Measurements from ENCODE around the gene LSM14A. TPM values are rescaled to one million over a fixed set of nuclear protein-coding genes. Genes with fewer than 3 reads are reported as not detected.
A peak's percentile ranks its signal among the peaks of the same experiment; 100 is the strongest.

Gene LSM14A
- total RNA-seq, 1 experiment from 2014 or later: 161 TPM

- TF ChIP-seq HMGXB4 (CRISPR knock-in tag; IDR thresholded peaks at IDR 0.05): peak; percentile 55; the same call in 1 of the 2 replicates
These were observed at the start of gene LSM14A (continued) for GRCh38 chr19:34171877-34172660.

- Mint-ChIP-seq H3K36me3 (no peaks in the 10 kb centered on the region), H3K27ac (no peak overlapping the region), H3K4me3 (no peak overlapping the region), H3K27me3 (ENCODE audit: low read depth) (peaks cover 3% of the 10 kb centered on the region), H3K9me3 (peaks cover 6% of the 10 kb centered on the region; the same call in 1 of the 2 replicates), H3K4me1 (0 out of 2 replicates have a peak, but pooled peaks cover 3% of the 10 kb centered on the region)
- TF ChIP-seq AFF4 (CRISPR knock-in tag; IDR thresholded peaks at IDR 0.05; ENCODE audit: borderline replicate concordance): no peak
- peak; percentile 34; the same call in 1 of the 2 replicates for TF ChIP-seq USF2 (CRISPR knock-in tag; IDR thresholded peaks at IDR 0.05)
- CTCF ChIA-PET: interaction anchor here (1.2 to 1.8 kb wide), 3 partner anchors 21 to 347 kb away, joined by 5 to 8 read pairs (median 5); no protein-coding TSS in a partner anchor
- ATAC-seq: peak; percentile 65
- DNase-seq (ENCODE audit: low spot score): no peak
- POLR2A ChIA-PET: no interaction called here
These were observed 47.5 kb upstream of the LSM14A start for GRCh38 chr19:34124828-34125227.

- Mint-ChIP-seq H3K27ac (no peak overlapping the region), H3K27me3 (ENCODE audit: low read depth) (peaks cover 9% of the 10 kb centered on the region), H3K9me3 (peaks cover 6% of the 10 kb centered on the region; the same call in 1 of the 2 replicates), H3K4me1 (0 out of 2 replicates have a peak, but pooled peaks cover 3% of the 10 kb centered on the region), H3K4me3 (no peak overlapping the region), H3K36me3 (no peaks in the 10 kb centered on the region)
- DNase-seq (ENCODE audit: low spot score) (no peak), ATAC-seq (no peak; the same call in 1 of the 2 replicates)
- POLR2A ChIA-PET: interaction anchor here (0.6 kb wide), 1 partner anchor 570 kb away, joined by 3 read pairs; no protein-coding TSS in a partner anchor
- CTCF ChIA-PET: interaction anchor here (1.3 to 2.5 kb wide), 3 partner anchors 8 to 349 kb away, joined by 3 to 15 read pairs (median 5); no protein-coding TSS in a partner anchor
- TF ChIP-seq SP1 (CRISPR knock-in tag; conservative IDR thresholded peaks at IDR 0.05) (no peak), USF2 (CRISPR knock-in tag; IDR thresholded peaks at IDR 0.05) (no peak), ZNF671 (CRISPR knock-in tag; IDR thresholded peaks at IDR 0.05) (no peak), STAT6 (CRISPR knock-in tag; conservative IDR thresholded peaks at IDR 0.05; ENCODE audit: low read depth) (no peak), TP53 (CRISPR knock-in tag; IDR thresholded peaks at IDR 0.05) (no peak), MAX (CRISPR knock-in tag; IDR thresholded peaks at IDR 0.05) (no peak), SMAD3 (CRISPR knock-in tag; IDR thresholded peaks at IDR 0.05; ENCODE audit: borderline replicate concordance) (no peak), ZNF532 (CRISPR knock-in tag; IDR thresholded peaks at IDR 0.05; ENCODE audit: borderline replicate concordance) (no peak), ZNF232 (CRISPR knock-in tag; IDR thresholded peaks at IDR 0.05) (no peak), USF1 (CRISPR knock-in tag; IDR thresholded peaks at IDR 0.05) (no peak)
These were observed 45.3 kb upstream of the LSM14A start for GRCh38 chr19:34126966-34127365.
